Stomach (tissue), 4 donors: ENCODE measurements around the gene EEF1G.

ENCODE experiments used
- EP300 ChIP-seq: sonication (generic); formaldehyde crosslinking; IDR thresholded peaks from one replicate; pipeline ENCODE4 v1.6.1; 2017; ENCODE audit warnings: antibody characterized with exemption
- POLR2A ChIP-seq, 4 donors: fragments of 450-650 bp; IDR thresholded peaks; one replicate each; pipeline ENCODE4 v1.6.1; 2016; ENCODE audit warnings: antibody characterized with exemption in 4 of 4, control low read depth in 2 of 4, mild to moderate bottlenecking in 1 of 4, moderate library complexity in 1 of 4
- POLR2AphosphoS5 ChIP-seq, 3 donors: sonication (generic); formaldehyde crosslinking; IDR thresholded peaks; one replicate each; pipeline ENCODE4 v1.6.1; 2016; ENCODE audit warnings: antibody characterized with exemption in 3 of 3
- TF ChIP-seq, protein P1 (sequence below), 7 experiments: fragments of 450-650 bp in 4 of 7; fragments of 200-600 bp in 3 of 7; sonication (generic) in 3 of 7; IDR thresholded peaks; one replicate each; pipeline ENCODE4 v1.5.1; 2016 to 2019; ENCODE audit warnings: antibody characterized with exemption in 7 of 7, control low read depth in 2 of 7, mild to moderate bottlenecking in 1 of 7

DNA sequence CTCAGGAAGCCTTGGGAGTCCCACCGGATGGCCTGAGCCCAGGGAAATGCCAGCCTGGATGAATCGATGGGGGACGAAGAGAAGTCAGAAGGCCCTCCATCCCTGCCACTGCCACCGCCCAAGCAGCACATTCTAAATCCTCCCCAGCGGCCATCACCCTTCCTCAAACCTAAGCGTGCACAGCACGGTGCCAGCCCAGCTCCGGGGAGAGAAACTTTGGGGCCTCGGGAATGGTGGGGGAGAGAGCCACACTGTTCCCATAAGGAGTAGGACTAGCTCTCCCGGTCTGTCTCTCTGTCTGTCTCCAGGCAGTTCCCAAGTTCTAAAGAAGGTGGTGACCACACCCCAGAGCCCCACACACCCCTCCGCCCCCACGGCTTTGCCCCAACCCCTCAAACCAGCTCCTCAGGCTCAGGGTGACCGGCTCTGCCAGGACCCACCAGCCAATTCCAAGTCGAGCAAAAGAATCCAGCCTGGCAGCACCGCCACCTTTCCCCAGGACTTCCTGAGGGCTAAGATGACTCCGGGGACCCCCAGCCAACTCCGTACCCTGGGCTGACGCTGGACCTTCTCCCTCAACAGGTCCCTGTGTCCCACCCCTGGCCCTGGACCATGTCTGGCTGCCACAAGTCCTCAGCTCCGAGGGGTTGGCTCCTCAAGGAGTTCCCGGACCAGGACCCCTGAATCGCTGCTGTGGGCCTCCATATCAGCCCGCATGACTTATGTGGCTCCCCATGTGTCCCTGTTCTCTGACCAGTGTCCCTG, 29.8 kb downstream of the EEF1G start:
- TF ChIP-seq, protein P1, sequence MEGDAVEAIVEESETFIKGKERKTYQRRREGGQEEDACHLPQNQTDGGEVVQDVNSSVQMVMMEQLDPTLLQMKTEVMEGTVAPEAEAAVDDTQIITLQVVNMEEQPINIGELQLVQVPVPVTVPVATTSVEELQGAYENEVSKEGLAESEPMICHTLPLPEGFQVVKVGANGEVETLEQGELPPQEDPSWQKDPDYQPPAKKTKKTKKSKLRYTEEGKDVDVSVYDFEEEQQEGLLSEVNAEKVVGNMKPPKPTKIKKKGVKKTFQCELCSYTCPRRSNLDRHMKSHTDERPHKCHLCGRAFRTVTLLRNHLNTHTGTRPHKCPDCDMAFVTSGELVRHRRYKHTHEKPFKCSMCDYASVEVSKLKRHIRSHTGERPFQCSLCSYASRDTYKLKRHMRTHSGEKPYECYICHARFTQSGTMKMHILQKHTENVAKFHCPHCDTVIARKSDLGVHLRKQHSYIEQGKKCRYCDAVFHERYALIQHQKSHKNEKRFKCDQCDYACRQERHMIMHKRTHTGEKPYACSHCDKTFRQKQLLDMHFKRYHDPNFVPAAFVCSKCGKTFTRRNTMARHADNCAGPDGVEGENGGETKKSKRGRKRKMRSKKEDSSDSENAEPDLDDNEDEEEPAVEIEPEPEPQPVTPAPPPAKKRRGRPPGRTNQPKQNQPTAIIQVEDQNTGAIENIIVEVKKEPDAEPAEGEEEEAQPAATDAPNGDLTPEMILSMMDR (IDR thresholded peaks at IDR 0.05), result no peak
- no peak for TF ChIP-seq POLR2AphosphoS5 (IDR thresholded peaks at IDR 0.05)
- no peak for TF ChIP-seq EP300
- no peak for TF ChIP-seq POLR2A (IDR thresholded peaks at IDR 0.05)
